Activated CD8-positive, alpha-beta T cell treated with anti-CD3 and anti-CD28 coated beads, Interleukin-2, amount 10 ng/mL, durations not matched to agents 7 days and 5 days (primary cell): ENCODE data around the gene GLOD4. TPM values are rescaled to one million over a fixed set of nuclear protein-coding genes. Genes with fewer than 3 reads are reported as not detected.
"Not testable (repeated sequence)": the region's sequence is repeated elsewhere in the genome, so short reads cannot be mapped to it uniquely, and the experiment has no call there.

Experiments used
- ATAC-seq: fragments of 150-1000 bp; cut with Tn5 transposase; one replicate; pipeline ENCODE4 v1.10.0; 2021; ENCODE audit warnings: moderate library complexity
- CTCF ChIA-PET: fragments of 350-600 bp; sonication (Branson Sonifier 250); formaldehyde crosslinking; loops from one replicate; lab custom pipeline; 2021; ENCODE audit warnings: antibody characterized with exemption; lab: Charles Lee
- POLR2A ChIA-PET: fragments of 350-600 bp; sonication (Branson Sonifier 250); formaldehyde crosslinking; loops from one replicate; lab custom pipeline; 2021; ENCODE audit warnings: antibody characterized with exemption; lab: Charles Lee
- DNase-seq: peaks from one replicate; pipeline ENCODE4 v3.0.0-alpha.2; 2020
- H3K27ac Mint-ChIP-seq: one replicate; pipeline ENCODE4 v1.8.0; 2021; ENCODE audit warnings: mild to moderate bottlenecking, mixed read lengths
- H3K27me3 Mint-ChIP-seq: one replicate; pipeline ENCODE4 v1.8.0; 2021; ENCODE audit warnings: low read depth, mixed read lengths
- H3K36me3 Mint-ChIP-seq: one replicate; pipeline ENCODE4 v1.8.0; 2021; ENCODE audit warnings: low read depth, mixed read lengths
- H3K4me1 Mint-ChIP-seq: one replicate; pipeline ENCODE4 v1.8.0; 2021; ENCODE audit warnings: low read depth, mixed read lengths
- H3K4me3 Mint-ChIP-seq: one replicate; pipeline ENCODE4 v1.8.0; 2021; ENCODE audit warnings: mild to moderate bottlenecking, mixed read lengths
- H3K9me3 Mint-ChIP-seq: one replicate; pipeline ENCODE4 v1.8.0; 2022; ENCODE audit warnings: mixed read lengths; ENCODE audit not compliant: insufficient read depth
- total RNA-seq, 2 experiments: library from RNA; stranded (reverse); gene quantifications; one replicate each; pipeline ENCODE4 v1.2.3, GENCODE V29; 2021

The GLOD4 gene
- total RNA-seq, 2 experiments from 2014 or later = 57.5 to 59.1 TPM

GRCh38 chr17:789931-790873 is 8.1 kb upstream of the GLOD4 start:
- ATAC-seq, H3K9me3 Mint-ChIP-seq, DNase-seq, H3K27ac Mint-ChIP-seq, H3K4me1 Mint-ChIP-seq, H3K4me3 Mint-ChIP-seq, H3K27me3 Mint-ChIP-seq: not testable (repeated sequence)
- POLR2A ChIA-PET = interaction anchor here (1.3 kb wide), 1 partner anchor 8 kb away, joined by 4 read pairs; the partner anchor contains the start of genes GLOD4 and MRM3
- H3K36me3 Mint-ChIP-seq = peaks cover 29% of the 10 kb centered on the region
- CTCF ChIA-PET = interaction anchor here (2.8 kb wide), 1 partner anchor 191 kb away, joined by 10 read pairs; no protein-coding TSS in a partner anchor

- H3K4me3 Mint-ChIP-seq = no peak overlapping the region
- no peaks in the 10 kb centered on the region for H3K27me3 Mint-ChIP-seq
- CTCF ChIA-PET = interaction anchor here (2.8 kb wide), 1 partner anchor 191 kb away, joined by 10 read pairs; no protein-coding TSS in a partner anchor
- POLR2A ChIA-PET = no interaction called here
- H3K36me3 Mint-ChIP-seq = peaks cover 31% of the 10 kb centered on the region
- no peaks in the 10 kb centered on the region for H3K9me3 Mint-ChIP-seq
- peaks cover 6% of the 10 kb centered on the region for H3K4me1 Mint-ChIP-seq
- no peak overlapping the region for H3K27ac Mint-ChIP-seq
- no peak for DNase-seq
- no peak for ATAC-seq
These were observed 7.2 kb upstream of the GLOD4 start for GRCh38 chr17:789160-789840.

- CTCF ChIA-PET = interaction anchor here (2.8 kb wide), 1 partner anchor 192 kb away, joined by 10 read pairs; no protein-coding TSS in a partner anchor
- DNase-seq (no peak), ATAC-seq (no peak)
- H3K4me3 Mint-ChIP-seq = no peak overlapping the region
- H3K4me1 Mint-ChIP-seq = peaks cover 14% of the 10 kb centered on the region
- no peaks in the 10 kb centered on the region for H3K9me3 Mint-ChIP-seq
- peaks cover 32% of the 10 kb centered on the region for H3K36me3 Mint-ChIP-seq
- H3K27me3 Mint-ChIP-seq = no peaks in the 10 kb centered on the region
- POLR2A ChIA-PET = no interaction called here
- H3K27ac Mint-ChIP-seq = no peak overlapping the region
These were observed 6.5 kb upstream of the GLOD4 start for GRCh38 chr17:788551-788950.

- Mint-ChIP-seq H3K4me1 (peaks cover 22% of the 10 kb centered on the region), H3K27me3 (no peaks in the 10 kb centered on the region), H3K36me3 (peaks cover 34% of the 10 kb centered on the region), H3K4me3 (no peak overlapping the region), H3K9me3 (no peaks in the 10 kb centered on the region), H3K27ac (no peak overlapping the region)
- ATAC-seq (no peak), DNase-seq (no peak)
- POLR2A ChIA-PET = no interaction called here
- CTCF ChIA-PET = interaction anchor here (2.8 kb wide), 1 partner anchor 193 kb away, joined by 10 read pairs; no protein-coding TSS in a partner anchor
These were observed 5.7 kb upstream of the GLOD4 start for GRCh38 chr17:787641-788221.

GRCh38 chr17:785901-786300 is 3.8 kb upstream of the GLOD4 start:
- H3K27me3 Mint-ChIP-seq, H3K9me3 Mint-ChIP-seq, H3K27ac Mint-ChIP-seq, H3K4me3 Mint-ChIP-seq, ATAC-seq, DNase-seq, CTCF ChIA-PET: not testable (repeated sequence)
- POLR2A ChIA-PET = interaction anchor here (0.6 kb wide), 1 partner anchor 211 kb away, joined by 3 read pairs; the partner anchor contains the start of gene TIMM22
- Mint-ChIP-seq H3K36me3 (peaks cover 22% of the 10 kb centered on the region), H3K4me1 (peaks cover 28% of the 10 kb centered on the region)

- H3K27ac Mint-ChIP-seq = no peak overlapping the region
- H3K4me1 Mint-ChIP-seq = peaks cover 32% of the 10 kb centered on the region
- H3K36me3 Mint-ChIP-seq = peaks cover 16% of the 10 kb centered on the region
- H3K4me3 Mint-ChIP-seq = peak overlapping the region; percentile 16
- H3K27me3 Mint-ChIP-seq = no peaks in the 10 kb centered on the region
- ChIA-PET CTCF (interaction anchor here (1.5 to 5.9 kb wide), 2 partner anchors 197 to 215 kb away, joined by 3 to 42 read pairs; no protein-coding TSS in a partner anchor), POLR2A (no interaction called here)
- no peak for DNase-seq
- no peaks in the 10 kb centered on the region for H3K9me3 Mint-ChIP-seq
- no peak for ATAC-seq
These were observed 2.1 kb upstream of the GLOD4 start for GRCh38 chr17:784143-784542.

GRCh38 chr17:778096-778495 is 4.0 kb downstream of the GLOD4 start:
- no peak overlapping the region for H3K27ac Mint-ChIP-seq
- peaks cover 26% of the 10 kb centered on the region for H3K4me1 Mint-ChIP-seq
- POLR2A ChIA-PET = no interaction called here
- H3K4me3 Mint-ChIP-seq = no peak overlapping the region
- DNase-seq (no peak), ATAC-seq (no peak)
- H3K9me3 Mint-ChIP-seq = no peaks in the 10 kb centered on the region
- no peaks in the 10 kb centered on the region for H3K27me3 Mint-ChIP-seq
- CTCF ChIA-PET = interaction anchor here (0.6 kb wide), 1 partner anchor 223 kb away, joined by 3 read pairs; no protein-coding TSS in a partner anchor
- H3K36me3 Mint-ChIP-seq = peaks cover 54% of the 10 kb centered on the region

GRCh38 chr17:774313-774584 is 7.8 kb downstream of the GLOD4 start:
- H3K27me3 Mint-ChIP-seq = no peaks in the 10 kb centered on the region
- no peak overlapping the region for H3K27ac Mint-ChIP-seq
- H3K4me3 Mint-ChIP-seq = no peak overlapping the region
- ATAC-seq (no peak), DNase-seq (no peak)
- H3K4me1 Mint-ChIP-seq = peaks cover 12% of the 10 kb centered on the region
- peaks cover 73% of the 10 kb centered on the region for H3K36me3 Mint-ChIP-seq
- POLR2A ChIA-PET = interaction anchor here (1.5 kb wide), 1 partner anchor 8 kb away, joined by 7 read pairs; the partner anchor contains the start of genes GLOD4 and MRM3
- CTCF ChIA-PET = interaction anchor here (0.6 to 0.8 kb wide), 2 partner anchors 207 to 222 kb away, joined by 3 read pairs; partner anchors contain the start of gene TIMM22
- no peaks in the 10 kb centered on the region for H3K9me3 Mint-ChIP-seq

GRCh38 chr17:773467-774312 is 8.4 kb downstream of the GLOD4 start:
- Mint-ChIP-seq H3K9me3 (no peaks in the 10 kb centered on the region), H3K36me3 (peaks cover 78% of the 10 kb centered on the region), H3K4me3 (no peak overlapping the region), H3K27me3 (no peaks in the 10 kb centered on the region), H3K27ac (no peak overlapping the region), H3K4me1 (peaks cover 12% of the 10 kb centered on the region)
- DNase-seq (no peak), ATAC-seq (no peak)
- ChIA-PET POLR2A (interaction anchor here (0.6 to 1.5 kb wide), 2 partner anchors 8 to 17 kb away, joined by 3 to 7 read pairs; partner anchors contain the start of genes GLOD4 and MRM3), CTCF (interaction anchor here (0.6 to 1.0 kb wide), 4 partner anchors 8 to 223 kb away, joined by 3 read pairs; partner anchors contain the start of gene TIMM22)

GRCh38 chr17:773016-773415 is 9.1 kb downstream of the GLOD4 start:
- CTCF ChIA-PET = interaction anchor here (0.9 to 1.0 kb wide), 2 partner anchors 9 to 72 kb away, joined by 3 read pairs; no protein-coding TSS in a partner anchor
- POLR2A ChIA-PET = interaction anchor here (0.6 to 1.5 kb wide), 2 partner anchors 9 to 16 kb away, joined by 3 to 7 read pairs; partner anchors contain the start of genes GLOD4 and MRM3
- peaks cover 12% of the 10 kb centered on the region for H3K4me1 Mint-ChIP-seq
- DNase-seq = no peak
- ATAC-seq = no peak
- H3K27ac Mint-ChIP-seq = no peak overlapping the region
- no peak overlapping the region for H3K4me3 Mint-ChIP-seq
- H3K36me3 Mint-ChIP-seq = peaks cover 73% of the 10 kb centered on the region
- H3K9me3 Mint-ChIP-seq = no peaks in the 10 kb centered on the region
- no peaks in the 10 kb centered on the region for H3K27me3 Mint-ChIP-seq
